AG08396 (cell line): Measurements from ENCODE around the gene MAML3.

Source experiments
- DNase-seq: peaks from one replicate; pipeline ENCODE4 v3.0.0; 2012; ENCODE audit warnings: low spot score, mixed read lengths

The MAML3 gene

GRCh38 chr4:139921429-139922184 lies 232.4 kb downstream of the MAML3 start:
- no peak for DNase-seq

GRCh38 chr4:139920486-139921002 lies 233.4 kb downstream of the MAML3 start:
- no peak for DNase-seq

- DNase-seq: peak; percentile 68
Measured at GRCh38 chr4:139919521-139919920, 234.5 kb downstream of the MAML3 start.

GRCh38 chr4:139919004-139919403 lies 235.0 kb downstream of the MAML3 start:
- DNase-seq: no peak

GRCh38 chr4:139918591-139918990 lies 235.4 kb downstream of the MAML3 start:
- DNase-seq: no peak

GRCh38 chr4:139917896-139918295 lies 236.1 kb downstream of the MAML3 start:
- DNase-seq: no peak

- DNase-seq: no peak
Measured at GRCh38 chr4:139916041-139916440, 237.9 kb downstream of the MAML3 start.

GRCh38 chr4:139915037-139915436 lies 238.9 kb downstream of the MAML3 start:
- DNase-seq: no peak

- peak; percentile 9 for DNase-seq
Measured at GRCh38 chr4:139913995-139914598, 239.9 kb downstream of the MAML3 start.

- no peak for DNase-seq
Measured at GRCh38 chr4:139913398-139913990, 240.5 kb downstream of the MAML3 start.

GRCh38 chr4:139912445-139912844 lies 241.5 kb downstream of the MAML3 start:
- no peak for DNase-seq

- no peak for DNase-seq
Measured at GRCh38 chr4:139910106-139910505, 243.9 kb downstream of the MAML3 start.

- DNase-seq: no peak
Measured at GRCh38 chr4:139908636-139909437, 245.1 kb downstream of the MAML3 start.

- no peak for DNase-seq
Measured at GRCh38 chr4:139907001-139907809, 246.8 kb downstream of the MAML3 start.

GRCh38 chr4:139905489-139905888 lies 248.5 kb downstream of the MAML3 start:
- no peak for DNase-seq

GRCh38 chr4:139904406-139904805 lies 249.6 kb downstream of the MAML3 start:
- no peak for DNase-seq

GRCh38 chr4:139903845-139904244 lies 250.1 kb downstream of the MAML3 start:
- DNase-seq: no peak

- DNase-seq: peak; percentile 23
Measured at GRCh38 chr4:139902321-139903320, 251.4 kb downstream of the MAML3 start.

GRCh38 chr4:139901531-139902320 lies 252.3 kb downstream of the MAML3 start:
- DNase-seq: peak; percentile 24
